Activated CD4-positive, CD25-positive, alpha-beta regulatory T cell treated with anti-CD3 and anti-CD28 coated beads, Interleukin-2, amount 50 U/mL, for 16 hours (primary cell): ENCODE results near the gene SLC25A48.

Experiments
- DNase-seq: peaks from one replicate; pipeline ENCODE4 v3.0.0-alpha.2; 2020; ENCODE audit warnings: low read depth, low spot score

SLC25A48 gene

DNA sequence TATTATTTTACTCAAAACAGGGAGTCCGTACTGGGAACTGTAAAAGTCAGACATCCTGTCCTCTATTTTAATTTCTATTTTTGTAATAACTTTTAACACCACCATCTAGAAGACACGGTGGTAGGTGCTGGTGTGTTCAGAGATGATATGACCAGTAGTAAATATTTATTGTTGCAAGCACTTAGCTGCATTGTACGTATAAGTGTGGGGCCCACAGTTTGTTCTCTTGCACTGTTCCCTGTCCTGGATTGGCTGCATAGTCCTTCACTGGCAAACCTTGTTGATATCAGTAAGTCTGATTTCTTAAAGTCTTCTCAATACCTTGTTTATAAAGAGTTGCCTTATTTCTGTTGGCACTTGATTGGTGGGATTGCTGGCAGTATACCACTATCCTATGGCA is 85.7 kb downstream of the SLC25A48 start:
- no peak for DNase-seq

DNA sequence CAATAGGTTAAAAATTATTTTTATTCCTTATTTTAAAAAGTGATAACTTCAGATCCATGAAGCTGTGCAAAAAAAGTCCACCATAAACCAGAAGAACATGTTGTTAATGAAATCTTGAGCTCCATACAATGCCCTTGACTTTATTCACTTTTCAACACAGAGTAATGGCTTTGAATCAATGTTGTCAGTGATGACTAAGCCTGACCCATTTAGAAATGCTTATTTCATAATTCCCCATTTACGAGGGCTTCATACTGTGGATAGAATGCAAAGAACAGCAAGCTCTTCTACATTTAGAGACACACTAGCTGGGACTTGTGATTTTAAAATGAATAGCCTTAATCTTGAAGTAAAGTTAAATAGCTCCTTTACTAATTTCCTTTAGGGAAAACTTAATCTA is 86.9 kb downstream of the SLC25A48 start:
- DNase-seq: no peak

DNA sequence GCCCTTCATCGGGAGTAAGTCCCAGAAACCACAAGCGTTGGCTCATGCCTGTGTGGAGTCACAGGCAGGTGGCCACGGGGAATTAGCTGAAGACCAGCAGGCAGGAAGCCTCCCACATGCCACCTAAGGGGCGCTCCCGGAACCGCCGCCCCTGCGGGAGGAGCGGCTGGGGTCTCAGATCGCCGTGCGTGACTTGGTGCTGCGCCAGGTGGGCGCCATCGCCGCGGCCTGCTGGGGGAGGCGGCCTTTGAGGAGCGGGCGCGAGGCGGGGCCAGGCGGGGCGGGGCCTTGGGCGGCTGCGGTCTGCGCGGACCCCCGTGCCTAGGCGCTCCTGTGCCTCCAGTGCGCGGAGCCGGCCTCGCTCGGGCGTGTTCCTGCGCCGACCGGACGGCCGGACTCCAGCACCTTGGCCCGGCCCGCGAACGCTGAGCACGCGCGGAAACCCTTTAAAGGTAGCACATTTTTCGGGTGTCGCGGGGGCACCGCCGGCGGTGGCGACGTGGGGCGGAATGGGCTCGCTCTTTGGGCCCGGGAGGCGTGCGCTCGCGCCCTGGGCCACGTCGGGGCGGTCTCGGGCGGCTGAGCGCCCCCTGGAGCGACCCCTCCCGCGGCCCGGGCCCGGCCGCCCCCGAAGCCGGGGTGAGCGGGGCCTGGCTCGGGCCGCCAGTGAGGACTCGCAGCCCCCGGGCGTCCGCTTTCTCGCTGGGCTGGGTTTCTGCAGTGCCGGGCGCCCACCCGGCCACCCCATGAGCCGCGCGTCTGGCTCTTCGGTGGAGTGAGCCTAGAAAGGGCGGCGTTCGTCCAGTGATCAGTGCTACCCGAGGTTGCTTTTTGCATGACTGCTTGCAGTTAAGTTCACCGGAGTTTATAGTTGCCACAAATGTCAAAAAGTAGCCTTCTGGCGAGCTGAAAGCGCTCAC is 95.8 kb downstream of the SLC25A48 start:
- DNase-seq: no peak

DNA sequence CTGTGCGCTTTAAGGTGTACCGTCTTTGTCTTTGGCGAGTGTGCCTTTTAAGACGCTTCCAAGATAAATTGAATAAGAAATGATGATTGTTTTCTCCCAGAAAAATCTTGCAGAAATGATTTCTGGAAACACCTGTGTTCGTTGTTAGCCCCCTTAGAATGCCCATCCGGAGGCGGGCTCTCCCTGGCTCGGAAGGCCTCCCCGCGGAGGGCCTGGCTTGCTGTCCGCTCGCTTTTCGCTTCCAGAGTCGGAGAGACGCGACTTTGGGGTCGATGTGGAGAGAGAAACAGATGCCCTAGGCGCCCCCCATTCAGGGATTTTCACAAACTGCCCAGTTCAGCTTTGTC is 96.5 kb downstream of the SLC25A48 start:
- no peak for DNase-seq

DNA sequence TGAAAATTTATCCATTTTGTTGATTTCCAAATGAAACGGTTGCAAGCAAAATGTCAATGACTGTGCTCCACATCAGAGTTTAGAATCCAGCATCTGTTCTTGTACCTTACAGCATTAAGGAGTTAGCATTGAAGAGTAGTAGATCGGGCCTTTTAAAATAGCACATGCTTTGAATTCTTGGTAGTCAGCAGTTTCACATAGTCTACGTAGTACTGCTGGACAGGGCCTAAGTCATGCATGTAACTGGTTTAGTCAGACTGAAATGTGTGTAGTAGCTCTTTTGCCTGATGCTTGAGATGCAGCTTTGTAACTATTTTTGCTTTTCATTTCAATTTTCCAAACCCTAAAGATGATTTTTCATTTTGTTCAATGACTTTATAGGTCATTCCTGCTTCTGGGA is 100.5 kb downstream of the SLC25A48 start:
- DNase-seq: no peak

DNA sequence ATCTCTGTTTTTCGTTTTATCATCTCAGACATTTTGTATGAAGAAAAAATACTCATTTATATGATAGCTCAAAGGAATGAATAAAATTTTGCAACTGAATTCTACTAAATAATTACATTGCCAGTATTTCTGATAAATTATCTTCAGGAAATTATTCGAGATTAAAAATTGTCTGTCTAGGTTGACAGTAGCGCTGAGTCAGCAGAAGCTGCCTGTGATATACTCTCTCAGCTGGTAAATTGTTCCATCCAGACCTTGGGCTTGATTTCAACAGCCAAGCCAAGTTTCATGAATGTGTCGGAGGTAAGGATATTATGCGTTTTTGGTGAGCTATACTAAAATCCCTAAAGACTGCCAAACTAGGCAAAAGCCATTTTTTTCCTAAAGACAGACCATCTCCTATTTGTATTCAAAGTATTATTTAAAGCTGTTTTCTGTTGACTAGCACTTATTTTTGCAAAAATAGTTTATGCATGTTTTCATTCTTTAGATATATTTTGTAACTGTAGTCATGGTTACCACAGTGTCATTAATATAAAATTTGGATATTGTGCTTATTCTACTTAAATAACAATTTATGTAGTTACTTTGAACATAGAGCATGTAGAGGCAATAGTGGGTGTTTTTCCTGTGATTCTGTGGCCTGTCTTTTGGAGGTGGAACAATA is 102.9 kb downstream of the SLC25A48 start:
- no peak for DNase-seq
